ENCODE data around the gene AKNA.

AKNA gene

DNA sequence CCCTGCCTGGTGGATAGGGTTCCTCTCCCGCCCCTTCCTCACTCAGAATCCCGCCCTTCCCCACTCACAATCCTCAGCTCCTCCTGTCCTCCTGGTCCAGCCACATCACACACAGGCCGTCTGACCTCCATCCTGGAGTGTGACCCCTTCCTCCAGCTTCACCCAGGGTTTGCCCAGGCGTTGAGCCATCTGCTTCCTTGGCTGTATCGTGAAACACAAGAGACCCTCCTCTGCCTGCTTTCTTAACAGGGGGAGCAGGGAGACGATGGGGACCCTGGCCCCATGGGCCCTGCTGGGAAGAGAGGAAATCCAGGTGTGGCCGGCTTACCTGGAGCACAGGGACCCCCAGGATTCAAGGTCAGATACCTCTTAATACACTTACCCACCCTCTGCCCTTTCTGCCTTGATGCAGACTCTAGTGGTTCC lies 97.2 kb downstream of the AKNA start:
- H2AFZ ChIP-seq (ENCODE audit: low read length), result no peak overlapping the region
- H4K20me1 ChIP-seq (ENCODE audit: insufficient read depth, low read length), result no peaks in the 10 kb centered on the region
- H3K27ac ChIP-seq (ENCODE audit: low read length), result no peak overlapping the region
- H3K9ac ChIP-seq (ENCODE audit: low read length), result no peak overlapping the region
- H3K27me3 ChIP-seq (replicated peaks; ENCODE audit: insufficient read depth, low read length), result no peaks in the 10 kb centered on the region
- H3K9me3 ChIP-seq (replicated peaks; ENCODE audit: insufficient read depth, low read length), result no peaks in the 10 kb centered on the region
- no peaks in the 10 kb centered on the region for H3F3A ChIP-seq (ENCODE audit: insufficient read depth, low read length)
- TF ChIP-seq EZH2phosphoT487 (IDR thresholded peaks at IDR 0.05; ENCODE audit: low read length), result no peak
- no peak for TF ChIP-seq EZH2 (optimal IDR thresholded peaks at IDR 0.05; ENCODE audit: low read depth, low read length)
- TF ChIP-seq, protein P1, sequence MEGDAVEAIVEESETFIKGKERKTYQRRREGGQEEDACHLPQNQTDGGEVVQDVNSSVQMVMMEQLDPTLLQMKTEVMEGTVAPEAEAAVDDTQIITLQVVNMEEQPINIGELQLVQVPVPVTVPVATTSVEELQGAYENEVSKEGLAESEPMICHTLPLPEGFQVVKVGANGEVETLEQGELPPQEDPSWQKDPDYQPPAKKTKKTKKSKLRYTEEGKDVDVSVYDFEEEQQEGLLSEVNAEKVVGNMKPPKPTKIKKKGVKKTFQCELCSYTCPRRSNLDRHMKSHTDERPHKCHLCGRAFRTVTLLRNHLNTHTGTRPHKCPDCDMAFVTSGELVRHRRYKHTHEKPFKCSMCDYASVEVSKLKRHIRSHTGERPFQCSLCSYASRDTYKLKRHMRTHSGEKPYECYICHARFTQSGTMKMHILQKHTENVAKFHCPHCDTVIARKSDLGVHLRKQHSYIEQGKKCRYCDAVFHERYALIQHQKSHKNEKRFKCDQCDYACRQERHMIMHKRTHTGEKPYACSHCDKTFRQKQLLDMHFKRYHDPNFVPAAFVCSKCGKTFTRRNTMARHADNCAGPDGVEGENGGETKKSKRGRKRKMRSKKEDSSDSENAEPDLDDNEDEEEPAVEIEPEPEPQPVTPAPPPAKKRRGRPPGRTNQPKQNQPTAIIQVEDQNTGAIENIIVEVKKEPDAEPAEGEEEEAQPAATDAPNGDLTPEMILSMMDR (IDR thresholded peaks at IDR 0.05; ENCODE audit: low read length), result no peak
- no peaks in the 10 kb centered on the region for H3K79me2 ChIP-seq (ENCODE audit: low read length)
- H3K36me3 ChIP-seq (replicated peaks; ENCODE audit: insufficient read depth, low read length), result no peaks in the 10 kb centered on the region
- no peak overlapping the region for H3K4me2 ChIP-seq (ENCODE audit: low read depth, low read length)
- H3K4me1 ChIP-seq (ENCODE audit: low read length), result no peaks in the 10 kb centered on the region
- DNase-seq, result no peak
- no peaks in the 10 kb centered on the region for H3K9me2 ChIP-seq (replicated peaks; ENCODE audit: insufficient read depth, low read length)
- no peak overlapping the region for H3K4me3 ChIP-seq (ENCODE audit: low read length)

DNA sequence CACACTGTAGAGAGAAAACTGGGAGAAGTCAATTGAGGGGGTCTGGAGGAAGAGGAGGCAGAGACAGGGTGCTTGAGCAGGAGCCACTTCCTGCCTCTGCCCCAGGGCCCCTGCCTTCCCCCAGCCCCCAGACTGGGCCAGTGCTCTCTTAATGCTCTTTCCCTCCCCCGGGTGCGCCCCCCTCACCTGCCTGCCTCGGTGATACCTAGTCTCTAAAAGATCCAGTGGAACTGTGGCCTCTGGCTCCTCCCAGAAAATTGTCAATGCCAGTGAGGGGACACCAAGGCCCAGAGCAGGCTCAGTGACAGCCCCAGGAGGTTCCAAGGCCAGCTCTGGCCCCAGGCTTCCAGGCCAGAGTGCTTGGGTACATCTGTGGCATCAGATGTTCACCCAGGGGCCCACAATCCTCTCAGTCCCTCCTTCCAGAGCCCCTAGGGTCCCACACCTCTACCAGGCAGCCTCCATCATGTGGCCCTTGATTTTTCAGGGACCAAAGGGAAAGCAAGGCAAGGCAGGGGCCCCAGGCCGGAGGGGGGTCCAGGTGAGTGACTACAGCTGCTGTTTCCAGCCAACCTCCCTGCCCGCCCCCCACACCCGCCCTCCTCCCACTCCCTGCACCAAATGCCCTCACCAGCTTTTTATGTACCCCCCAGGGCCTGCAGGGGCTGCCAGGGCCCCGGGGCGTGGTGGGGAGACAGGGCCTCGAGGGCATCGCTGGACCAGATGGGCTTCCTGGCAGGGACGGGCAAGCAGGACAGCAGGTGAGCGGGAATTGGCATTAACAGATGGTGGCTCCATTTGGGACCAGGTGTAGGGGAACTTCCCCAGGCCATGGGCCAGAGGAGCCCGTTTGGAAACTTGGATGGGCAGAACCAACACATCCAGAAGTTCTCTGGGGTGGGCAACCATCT lies 98.0 kb downstream of the AKNA start:
- H4K20me1 ChIP-seq (ENCODE audit: insufficient read depth, low read length), result no peaks in the 10 kb centered on the region
- H3F3A ChIP-seq (ENCODE audit: insufficient read depth, low read length), result no peaks in the 10 kb centered on the region
- DNase-seq, result no peak
- no peaks in the 10 kb centered on the region for H3K79me2 ChIP-seq (ENCODE audit: low read length)
- no peak overlapping the region for H3K4me3 ChIP-seq (ENCODE audit: low read length)
- no peaks in the 10 kb centered on the region for H3K9me2 ChIP-seq (replicated peaks; ENCODE audit: insufficient read depth, low read length)
- no peak overlapping the region for H3K9ac ChIP-seq (ENCODE audit: low read length)
- H3K27ac ChIP-seq (ENCODE audit: low read length), result no peak overlapping the region
- H2AFZ ChIP-seq (ENCODE audit: low read length), result no peak overlapping the region
- no peak overlapping the region for H3K4me2 ChIP-seq (ENCODE audit: low read depth, low read length)
- H3K27me3 ChIP-seq (replicated peaks; ENCODE audit: insufficient read depth, low read length), result no peaks in the 10 kb centered on the region
- TF ChIP-seq EZH2 (optimal IDR thresholded peaks at IDR 0.05; ENCODE audit: low read depth, low read length), result no peak
- TF ChIP-seq, protein P1 (IDR thresholded peaks at IDR 0.05; ENCODE audit: low read length), result no peak
- TF ChIP-seq EZH2phosphoT487 (IDR thresholded peaks at IDR 0.05; ENCODE audit: low read length), result no peak
- H3K4me1 ChIP-seq (ENCODE audit: low read length), result no peaks in the 10 kb centered on the region
- no peaks in the 10 kb centered on the region for H3K36me3 ChIP-seq (replicated peaks; ENCODE audit: insufficient read depth, low read length)
- H3K9me3 ChIP-seq (replicated peaks; ENCODE audit: insufficient read depth, low read length), result no peaks in the 10 kb centered on the region

DNA sequence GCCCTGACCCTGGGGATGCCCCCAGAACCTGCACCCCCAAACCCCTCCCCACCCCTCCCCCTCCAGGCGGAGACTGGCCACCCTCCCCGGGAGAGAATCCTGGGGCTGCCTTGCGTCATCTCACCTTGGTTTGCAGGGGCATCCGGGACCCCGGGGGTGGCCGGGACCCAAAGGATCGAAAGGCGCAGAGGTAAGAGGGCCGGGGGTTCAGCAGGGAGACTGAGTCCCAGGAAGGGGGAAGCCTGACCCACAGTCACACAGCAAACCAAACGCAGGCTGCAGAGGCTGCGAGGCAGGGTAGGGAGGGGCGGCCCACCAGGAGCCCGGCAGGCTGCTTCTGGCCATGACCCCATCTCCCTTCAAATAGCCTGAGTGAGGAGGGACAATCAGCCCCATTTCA lies 98.7 kb downstream of the AKNA start:
- Histone ChIP-seq H3K4me1 (ENCODE audit: low read length) (no peaks in the 10 kb centered on the region), H4K20me1 (ENCODE audit: insufficient read depth, low read length) (no peaks in the 10 kb centered on the region), H3K27me3 (replicated peaks; ENCODE audit: insufficient read depth, low read length) (no peaks in the 10 kb centered on the region), H3K4me3 (ENCODE audit: low read length) (no peak overlapping the region), H3K4me2 (ENCODE audit: low read depth, low read length) (no peak overlapping the region), H3K9me3 (replicated peaks; ENCODE audit: insufficient read depth, low read length) (no peaks in the 10 kb centered on the region), H3K79me2 (ENCODE audit: low read length) (no peaks in the 10 kb centered on the region), H3K36me3 (replicated peaks; ENCODE audit: insufficient read depth, low read length) (no peaks in the 10 kb centered on the region), H3F3A (ENCODE audit: insufficient read depth, low read length) (no peaks in the 10 kb centered on the region), H2AFZ (ENCODE audit: low read length) (no peak overlapping the region), H3K27ac (ENCODE audit: low read length) (no peak overlapping the region), H3K9ac (ENCODE audit: low read length) (no peak overlapping the region), H3K9me2 (replicated peaks; ENCODE audit: insufficient read depth, low read length) (no peaks in the 10 kb centered on the region)
- TF ChIP-seq EZH2phosphoT487 (IDR thresholded peaks at IDR 0.05; ENCODE audit: low read length) (no peak), EZH2 (optimal IDR thresholded peaks at IDR 0.05; ENCODE audit: low read depth, low read length) (no peak)
- TF ChIP-seq, protein P1 (IDR thresholded peaks at IDR 0.05; ENCODE audit: low read length), result no peak
- DNase-seq, result no peak
